ENCODE data around the gene CDKN2B-AS1. TPM values are rescaled to one million over a fixed set of nuclear protein-coding genes. Genes with fewer than 3 reads are reported as not detected.

The CDKN2B-AS1 gene
- total and polyA plus RNA-seq, 2 donors (not counting 1 experiment from before 2014, with no cell fraction given): 1.3 to 2.5 TPM

GRCh38 chr9:22005702-22006606 is 11.4 kb downstream of the CDKN2B-AS1 start:
- ATAC-seq (ENCODE audit: low read depth) (no peak), DNase-seq (peak; percentile 46)
- Histone ChIP-seq H3K79me2 (ENCODE audit: control insufficient read depth, insufficient read depth, low read length) (no peaks in the 10 kb centered on the region), H3K4me3 (ENCODE audit: control extremely low read depth in 1 of 5, extremely low read depth in 1 of 5, insufficient read depth in 1 of 5, low read depth in 2 of 5, low read length in 4 of 5) (no peak overlapping the region), H3K4me2 (replicated peaks; ENCODE audit: low read depth, low read length, poor library complexity, severe bottlenecking) (peak overlapping the region; percentile 51), H3K27ac (ENCODE audit: low read length in 2 of 2) (no peak overlapping the region), H3K9me3 (ENCODE audit: control extremely low read depth in 1 of 3, control insufficient read depth in 2 of 3, insufficient read depth in 1 of 3, low read length in 2 of 3) (peaks cover 0 to 16% (median 0%) of the 10 kb centered on the region in 3 donors), H4K20me1 (ENCODE audit: control insufficient read depth, insufficient read depth, low read length, poor library complexity, severe bottlenecking) (peaks cover 8% of the 10 kb centered on the region), H3K36me3 (replicated peaks in 1 of 2; ENCODE audit: control extremely low read depth in 1 of 2, control insufficient read depth in 1 of 2, extremely low read depth in 1 of 2, insufficient read depth in 2 of 2, low read length in 1 of 2) (no peaks in the 10 kb centered on the region), H2AFZ (ENCODE audit: insufficient read depth, low read depth, low read length, poor library complexity, severe bottlenecking) (no peak overlapping the region), H3K4me1 (ENCODE audit: control insufficient read depth in 2 of 2, insufficient read depth in 2 of 2, low read length in 2 of 2) (peaks cover 30 to 41% of the 10 kb centered on the region in 2 donors), H3K27me3 (replicated peaks in 1 of 4; ENCODE audit: control extremely low read depth in 1 of 4, control insufficient read depth in 3 of 4, insufficient read depth in 4 of 4, low read length in 3 of 4) (peaks cover 0 to 54% (median 49%) of the 10 kb centered on the region in 4 experiments), H3K9ac (ENCODE audit: low read length) (no peak overlapping the region)
- Mint-ChIP-seq H3K4me1 (peaks cover 34% of the 10 kb centered on the region), H3K27me3 (peaks cover 55% of the 10 kb centered on the region), H3K4me3 (peak overlapping the region; percentile 66), H3K27ac (no peak overlapping the region), H3K9me3 (ENCODE audit: insufficient read depth) (no peaks in the 10 kb centered on the region)
- CTCF ChIA-PET: interaction anchor here (3.7 to 6.0 kb wide), 4 partner anchors 9 to 238 kb away, joined by 24 to 105 read pairs (median 58); partner anchors contain the start of genes CDKN2A and CDKN2B-AS1
- POLR2A ChIA-PET: no interaction called here
- intact Hi-C loops (cut with micrococcal nuclease): loop anchor here (2.0 kb wide), 2 partner anchors 17 to 33 kb away; no protein-coding TSS in a partner anchor
- TF ChIP-seq EZH2 (IDR thresholded peaks at IDR 0.05; ENCODE audit: borderline replicate concordance, insufficient read depth, low read depth, low read length, poor library complexity, severe bottlenecking) (no peak), CTCF (IDR thresholded peaks at IDR 0.05) (no peak)
- 14% methylated on average over 40 of the region's 44 CpGs for WGBS (ENCODE audit: insufficient coverage)
